Psoas muscle (tissue), 8 donors: ENCODE data around the gene SRGAP3. TPM values are rescaled to one million over a fixed set of nuclear protein-coding genes. Genes with fewer than 3 reads are reported as not detected.
"Not testable (repeated sequence)": the region's sequence is repeated elsewhere in the genome, so short reads cannot be mapped to it uniquely, and the experiment has no call there.

Source experiments
- ATAC-seq, 4 donors: fragments of 200-7000 bp; cut with Tn5 transposase; one replicate each; pipeline ENCODE4 v1.9.1; 2020; ENCODE audit warnings: moderate library complexity in 3 of 4, mild to moderate bottlenecking in 2 of 4
- DNase-seq, 2 donors: peaks; one replicate each; pipeline ENCODE4 v3.0.0-alpha.2; 2020
- H3K27ac ChIP-seq: fragments of 200-600 bp; one replicate; pipeline ENCODE4 v1.8.0; 2022
- H3K27me3 ChIP-seq, 3 donors: fragments of 200-600 bp in 1 of 3; one replicate each; pipeline versions ENCODE4 v1.6.1 to v1.8.0; 2013 to 2022; ENCODE audit warnings: low read length in 2 of 3, mild to moderate bottlenecking in 2 of 3, moderate library complexity in 1 of 3; ENCODE audit not compliant: insufficient read depth in 3 of 3
- H3K36me3 ChIP-seq, 2 donors: fragments of 200-600 bp in 1 of 2; one replicate each; pipeline versions ENCODE4 v1.6.1 to v1.8.0; 2013 to 2022; ENCODE audit warnings: low read depth in 1 of 2, mild to moderate bottlenecking in 1 of 2, moderate library complexity in 1 of 2; ENCODE audit not compliant: insufficient read depth in 1 of 2
- H3K4me1 ChIP-seq: fragments of 200-600 bp; one replicate; pipeline ENCODE4 v1.8.0; 2022
- H3K4me3 ChIP-seq: fragments of 200-600 bp; one replicate; pipeline ENCODE4 v1.8.0; 2022; ENCODE audit warnings: mild to moderate bottlenecking
- H3K9me3 ChIP-seq: fragments of 200-600 bp; one replicate; pipeline ENCODE4 v1.8.0; 2022
- CTCF ChIP-seq: fragments of 200-600 bp; IDR thresholded peaks from one replicate; pipeline ENCODE4 v1.8.0; 2022; ENCODE audit warnings: antibody characterized with exemption
- WGBS, 3 donors: extraction: QIAGEN DNeasy Blood & Tissue Kit; methylation state at CpG; one replicate each; pipeline versions ENCODE4 v1.1.6 to v1.1.7; 2013; 5-methylcytosine and 5-hydroxymethylcytosine counted together
- intact Hi-C, 2 donors: fragments of 100-400 bp; cut with DNase I; formaldehyde crosslinking; loops; one replicate each; pipeline versions ENCODE4 v1.11.0 to v1.14.2; 2022
- long read RNA-seq, 2 donors: library from polyadenylated mRNA; unstranded; transcript quantifications; one replicate each; pipeline ENCODE4 v2.0.0, GENCODE V29; 2021
- polyA plus RNA-seq, 3 donors: library from polyadenylated mRNA; stranded (reverse); fragments of 200-250 nt; gene quantifications; one replicate each; pipeline ENCODE4 v1.2.3, GENCODE V29; 2013
- total RNA-seq, 4 donors: library from RNA; stranded (reverse); fragmentation: NEBNext Ultra II Directional in 2 of 4; extraction: Animal tissue kit (Norgen Biotek cat#: 25700) in 2 of 4; gene quantifications; one replicate each; pipeline versions ENCODE4 v1.2.1 to v1.2.4, GENCODE V29; 2021 to 2023
- donor health status: healthy with polysubstance abuse.
- donor health status: DM: no; HTN: no; CAD: no; lungs with moderate emphysema.
- donor health status: Bipolar disorder and iron deficiency.
- donor health status: healthy.
- donor health status: DM: yes; HTN: yes; CAD: no.
- donor health status: DM: no; HTN: no; CAD: no.
- donor health status: DM: no; HTN: no; CAD: no.
- donor health status: DM: yes; HTN: yes; CAD: no.

The SRGAP3 gene
- total RNA-seq (1 to 10 TPM; 1.6 to 7.6 (median 3.2) TPM), polyA plus RNA-seq (1 to 10 TPM in 1 of 3 donors, under 1 TPM in 2; 0.77 to 1.9 (median 0.80) TPM)
- long read RNA-seq, donor 1 = 0 reads
- long read RNA-seq, donor 2, partial matches to known transcripts = 4 of 6 reads
- long read RNA-seq, donor 2, other reads (novel, unspliced or antisense) = 2 of 6 reads

GRCh38 chr3:9249273-9250192 is at the start of gene SRGAP3:
Gene SRGAP3, minus strand, starts transcription at chr3:9249646. Its CDS starts 695 bp downstream, at chr3:9248951.
- no peaks in the 10 kb centered on the region for H3K27me3 ChIP-seq
- TF ChIP-seq CTCF = peak; percentile 34
- intact Hi-C loops = loop anchor here (5.0 kb wide), 2 partner anchors 97 to 107 kb away; no protein-coding TSS in a partner anchor
- peak within 1 kb of the TSS; percentile 82 for H3K27ac ChIP-seq
- ATAC-seq (peak; percentile 82 to 87 (median 84)), DNase-seq (peak; percentile 84 to 88)
- no peaks in the 10 kb centered on the region for H3K9me3 ChIP-seq
- WGBS, 3 donors = 3 to 4% (median 4%) methylated on average over 28 of the region's 28 CpGs
- H3K36me3 ChIP-seq = no peaks in the 10 kb centered on the region
- peak within 1 kb of the TSS; percentile 64 for H3K4me3 ChIP-seq
- peaks cover 37% of the 10 kb centered on the region for H3K4me1 ChIP-seq

- intact Hi-C loops = no loop called here
- ATAC-seq = peak in 3 of 4 donors; percentile 36 to 66 (median 62)
- TF ChIP-seq CTCF = no peak
Observed at GRCh38 chr3:9298236-9298635, 48.8 kb upstream of the SRGAP3 start.

GRCh38 chr3:9296241-9296640 is 46.8 kb upstream of the SRGAP3 start:
- Histone ChIP-seq H3K27ac (no peak overlapping the region), H3K27me3 (no peaks in the 10 kb centered on the region), H3K9me3 (no peaks in the 10 kb centered on the region), H3K36me3 (no peaks in the 10 kb centered on the region), H3K4me3 (no peak overlapping the region), H3K4me1 (peaks cover 4% of the 10 kb centered on the region)
- WGBS, 3 donors = 94 to 100% (median 99%) methylated on average over 1 of the region's 1 CpG
- TF ChIP-seq CTCF = no peak
- no peak for DNase-seq
- intact Hi-C loops = no loop called here
- ATAC-seq = no peak

More at GRCh38 chr3:9298236-9298635, 48.8 kb upstream of the SRGAP3 start:
- no peak overlapping the region for H3K27ac ChIP-seq
- H3K27me3 ChIP-seq = no peaks in the 10 kb centered on the region
- peaks cover 7% of the 10 kb centered on the region for H3K4me1 ChIP-seq
- no peak for DNase-seq
- no peak overlapping the region for H3K4me3 ChIP-seq
- H3K9me3 ChIP-seq = no peaks in the 10 kb centered on the region
- no peaks in the 10 kb centered on the region for H3K36me3 ChIP-seq

- no peak overlapping the region for H3K4me3 ChIP-seq
- H3K27ac ChIP-seq = no peak overlapping the region
- ATAC-seq (no peak), DNase-seq (no peak)
- peaks cover 4% of the 10 kb centered on the region for H3K4me1 ChIP-seq
- H3K27me3 ChIP-seq = no peaks in the 10 kb centered on the region
- H3K9me3 ChIP-seq = no peaks in the 10 kb centered on the region
- no peaks in the 10 kb centered on the region for H3K36me3 ChIP-seq
- TF ChIP-seq CTCF = no peak
- intact Hi-C loops = no loop called here
Observed at GRCh38 chr3:9295007-9295406, 45.6 kb upstream of the SRGAP3 start.

GRCh38 chr3:9293953-9294352 is 44.5 kb upstream of the SRGAP3 start:
- H3K27me3 ChIP-seq, H3K36me3 ChIP-seq, ATAC-seq, H3K9me3 ChIP-seq, H3K4me1 ChIP-seq, H3K27ac ChIP-seq, intact Hi-C loops, H3K4me3 ChIP-seq, DNase-seq: not testable (repeated sequence)
- 83 to 94% (median 87%) methylated on average over 2 of the region's 2 CpGs for WGBS, 3 donors
